ENCODE results near the gene CDC42BPA. TPM values are rescaled to one million over a fixed set of nuclear protein-coding genes. Genes with fewer than 3 reads are reported as not detected.

The CDC42BPA gene
- total and polyA plus RNA-seq, 2 donors (not counting 3 experiments of a cell fraction or from before 2014, with no cell fraction given): 26.1 to 92.6 TPM

DNA sequence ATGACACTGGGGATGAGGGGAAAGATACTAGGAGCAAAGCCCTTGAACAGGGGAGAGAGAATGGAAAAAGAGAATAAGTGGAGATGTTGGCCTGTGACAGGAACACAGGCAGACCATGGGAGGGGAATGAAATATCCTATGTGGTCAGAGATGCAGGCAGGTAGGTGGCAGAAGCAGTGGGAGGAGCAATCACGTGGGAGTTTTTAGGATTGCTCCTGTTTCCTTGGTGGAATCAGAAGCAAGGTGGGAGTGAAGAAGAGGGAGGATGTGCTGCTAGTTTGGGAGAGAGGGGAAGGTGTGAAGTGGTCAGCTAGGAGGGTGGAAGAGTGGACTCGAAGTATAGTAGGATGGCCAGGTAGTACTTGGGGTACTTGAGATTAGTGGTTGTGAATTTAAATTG is 46.4 kb upstream of the CDC42BPA start:
- Histone ChIP-seq H2AFZ (ENCODE audit: low read depth, low read length) (no peak overlapping the region), H3K4me2 (ENCODE audit: insufficient read depth, low read length) (no peak overlapping the region), H3K27ac (ENCODE audit: insufficient read depth, low read depth, low read length) (no peak overlapping the region), H3K79me2 (ENCODE audit: control insufficient read depth, insufficient read depth, low read length) (no peaks in the 10 kb centered on the region), H3K4me1 (ENCODE audit: control insufficient read depth, extremely low read depth, insufficient read depth, low read length) (no peaks in the 10 kb centered on the region), H3K4me3 (replicated peaks in 1 of 3; ENCODE audit: insufficient read depth in 1 of 3, low read depth in 1 of 3, low read length in 3 of 3) (no peak overlapping the region), H3K36me3 (ENCODE audit: control insufficient read depth in 2 of 2, extremely low read depth in 1 of 2, insufficient read depth in 2 of 2, low read length in 2 of 2) (no peaks in the 10 kb centered on the region), H3K9me3 (replicated peaks; ENCODE audit: control insufficient read depth, insufficient read depth, low read length) (no peaks in the 10 kb centered on the region), H3K9ac (replicated peaks; ENCODE audit: extremely low read depth, insufficient read depth, low read length) (no peak overlapping the region), H3K9me1 (replicated peaks; ENCODE audit: control insufficient read depth, extremely low read depth, insufficient read depth, low read length) (no peaks in the 10 kb centered on the region), H3K27me3 (ENCODE audit: control insufficient read depth in 2 of 2, insufficient read depth in 2 of 2, low read length in 2 of 2) (no peaks in the 10 kb centered on the region), H4K20me1 (replicated peaks; ENCODE audit: control insufficient read depth, extremely low read depth, insufficient read depth, low read length) (no peaks in the 10 kb centered on the region)
- BruUV-seq (replicated peaks): no TSS peak
- CTCF ChIA-PET: no interaction called here
- intact Hi-C loops (cut with micrococcal nuclease): no loop called here
- DNase-seq (ENCODE audit: low read depth, low spot score) (no peak), FAIRE-seq (no peak)
- dilution Hi-C loops (cut with MboI; ENCODE audit: extremely low pct_ligation_motif_present, low sequenced_read_pairs): no loop called here
- TF ChIP-seq, protein P1, sequence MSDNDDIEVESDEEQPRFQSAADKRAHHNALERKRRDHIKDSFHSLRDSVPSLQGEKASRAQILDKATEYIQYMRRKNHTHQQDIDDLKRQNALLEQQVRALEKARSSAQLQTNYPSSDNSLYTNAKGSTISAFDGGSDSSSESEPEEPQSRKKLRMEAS (IDR thresholded peaks at IDR 0.05; ENCODE audit: insufficient read depth, insufficient read length): no peak
- TF ChIP-seq POLR2A (IDR thresholded peaks at IDR 0.05; ENCODE audit: low read depth, low read length): no peak
- TF ChIP-seq, protein P2, sequence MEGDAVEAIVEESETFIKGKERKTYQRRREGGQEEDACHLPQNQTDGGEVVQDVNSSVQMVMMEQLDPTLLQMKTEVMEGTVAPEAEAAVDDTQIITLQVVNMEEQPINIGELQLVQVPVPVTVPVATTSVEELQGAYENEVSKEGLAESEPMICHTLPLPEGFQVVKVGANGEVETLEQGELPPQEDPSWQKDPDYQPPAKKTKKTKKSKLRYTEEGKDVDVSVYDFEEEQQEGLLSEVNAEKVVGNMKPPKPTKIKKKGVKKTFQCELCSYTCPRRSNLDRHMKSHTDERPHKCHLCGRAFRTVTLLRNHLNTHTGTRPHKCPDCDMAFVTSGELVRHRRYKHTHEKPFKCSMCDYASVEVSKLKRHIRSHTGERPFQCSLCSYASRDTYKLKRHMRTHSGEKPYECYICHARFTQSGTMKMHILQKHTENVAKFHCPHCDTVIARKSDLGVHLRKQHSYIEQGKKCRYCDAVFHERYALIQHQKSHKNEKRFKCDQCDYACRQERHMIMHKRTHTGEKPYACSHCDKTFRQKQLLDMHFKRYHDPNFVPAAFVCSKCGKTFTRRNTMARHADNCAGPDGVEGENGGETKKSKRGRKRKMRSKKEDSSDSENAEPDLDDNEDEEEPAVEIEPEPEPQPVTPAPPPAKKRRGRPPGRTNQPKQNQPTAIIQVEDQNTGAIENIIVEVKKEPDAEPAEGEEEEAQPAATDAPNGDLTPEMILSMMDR (IDR thresholded peaks at IDR 0.05; ENCODE audit: extremely low read depth in 1 of 2, insufficient read depth in 1 of 2, low read depth in 1 of 2, low read length in 2 of 2): no peak
- TF ChIP-seq MYC (IDR thresholded peaks at IDR 0.05; ENCODE audit: low read depth, low read length): no peak
- TF ChIP-seq POLR2AphosphoS5 (IDR thresholded peaks at IDR 0.05; ENCODE audit: insufficient read depth, low read depth, low read length): no peak
- TF ChIP-seq EZH2 (IDR thresholded peaks at IDR 0.05; ENCODE audit: borderline replicate concordance, low read depth, low read length, severe bottlenecking): no peak
- no peak for TF ChIP-seq GATA2 (IDR thresholded peaks at IDR 0.05; ENCODE audit: insufficient read depth, insufficient read length, low read depth, low read length)
- no peak for TF ChIP-seq FOS (IDR thresholded peaks at IDR 0.05; ENCODE audit: borderline replicate concordance, insufficient read depth, low read length)
- no peak for TF ChIP-seq JUN (IDR thresholded peaks at IDR 0.05; ENCODE audit: borderline replicate concordance, insufficient read depth, insufficient read length, low read depth)
- POLR2A ChIA-PET: no interaction called here

Measured in endothelial cell of umbilical vein (primary cell).